Central memory CD8-positive, alpha-beta T cell (primary cell): ENCODE results near the gene TM4SF4.

ENCODE experiments used
- ATAC-seq: fragments of 150-1000 bp; cut with Tn5 transposase; replicated peaks from 2 replicates; pipeline ENCODE4 v1.10.0; 2022; ENCODE audit warnings: mild to moderate bottlenecking, moderate FRiP score, moderate number of reproducible peaks; ENCODE audit not compliant: poor library complexity, severe bottlenecking; ENCODE audit errors: extremely low read depth
- DNase-seq, 2 donors: peaks; one replicate each; pipeline ENCODE4 v3.0.0; 2021; ENCODE audit warnings: low spot score in 2 of 2
- H3K27ac Mint-ChIP-seq: one replicate; pipeline ENCODE4 v1.8.0; 2022; ENCODE audit warnings: low read depth, mild to moderate bottlenecking, moderate library complexity, mixed read lengths
- H3K27me3 Mint-ChIP-seq: one replicate; pipeline ENCODE4 v1.8.0; 2022; ENCODE audit warnings: mixed read lengths
- H3K36me3 Mint-ChIP-seq: one replicate; pipeline ENCODE4 v1.8.0; 2022; ENCODE audit warnings: mild to moderate bottlenecking, moderate library complexity, mixed read lengths; ENCODE audit not compliant: insufficient read depth
- H3K4me1 Mint-ChIP-seq: one replicate; pipeline ENCODE4 v1.8.0; 2022; ENCODE audit warnings: mixed read lengths
- H3K4me3 Mint-ChIP-seq: one replicate; pipeline ENCODE4 v1.8.0; 2022; ENCODE audit warnings: mild to moderate bottlenecking, moderate library complexity, mixed read lengths
- H3K9me3 Mint-ChIP-seq: one replicate; pipeline ENCODE4 v1.8.0; 2022; ENCODE audit warnings: mixed read lengths

Gene TM4SF4

DNA sequence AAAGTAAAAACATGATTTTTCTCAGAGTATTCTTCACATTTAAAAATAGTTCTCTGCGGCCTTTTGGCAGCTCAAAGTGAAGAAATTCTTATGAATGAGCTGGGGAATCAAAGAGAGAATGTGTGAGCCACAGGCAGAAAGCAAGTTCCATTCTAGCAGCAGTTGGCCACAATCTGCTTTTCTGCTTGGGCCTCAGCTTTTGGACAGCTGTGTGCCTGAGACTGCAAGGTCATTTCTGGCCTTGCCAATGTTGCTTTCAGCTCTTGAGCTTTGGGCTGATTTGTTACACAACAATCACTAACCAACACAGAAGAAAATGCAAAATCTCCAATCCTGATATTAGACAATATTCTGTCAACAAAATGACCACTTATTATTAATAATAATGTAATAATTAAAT lies 14.4 kb upstream of the TM4SF4 start:
- Mint-ChIP-seq H3K4me1 (no peaks in the 10 kb centered on the region), H3K36me3 (no peaks in the 10 kb centered on the region), H3K27me3 (peaks cover 57% of the 10 kb centered on the region), H3K9me3 (no peaks in the 10 kb centered on the region), H3K27ac (no peak overlapping the region), H3K4me3 (no peak overlapping the region)
- no peak for DNase-seq
- ATAC-seq = no peak

DNA sequence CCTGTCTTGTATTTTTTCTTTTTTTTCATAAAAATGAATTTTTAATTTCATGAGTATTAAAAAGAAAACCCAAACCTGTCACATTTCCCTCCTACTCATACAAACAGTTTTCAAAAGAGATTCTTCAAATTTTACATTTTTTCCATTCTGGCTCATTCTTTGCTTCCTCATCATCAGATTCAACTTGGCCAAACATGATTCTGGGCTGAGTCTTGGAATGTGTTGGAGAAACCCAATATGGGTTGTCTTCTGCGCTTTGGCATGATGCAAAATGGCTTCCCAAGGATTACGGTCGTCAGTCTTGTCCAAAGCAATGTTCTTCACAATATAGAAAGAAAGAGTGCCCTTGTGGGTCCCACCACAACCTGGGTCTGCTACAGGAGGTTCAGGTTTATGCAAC lies 12.4 kb upstream of the TM4SF4 start:
- DNase-seq = no peak
- Mint-ChIP-seq H3K27me3 (peaks cover 50% of the 10 kb centered on the region), H3K4me3 (no peak overlapping the region), H3K27ac (no peak overlapping the region), H3K4me1 (no peaks in the 10 kb centered on the region), H3K36me3 (no peaks in the 10 kb centered on the region), H3K9me3 (no peaks in the 10 kb centered on the region)
- ATAC-seq = no peak

DNA sequence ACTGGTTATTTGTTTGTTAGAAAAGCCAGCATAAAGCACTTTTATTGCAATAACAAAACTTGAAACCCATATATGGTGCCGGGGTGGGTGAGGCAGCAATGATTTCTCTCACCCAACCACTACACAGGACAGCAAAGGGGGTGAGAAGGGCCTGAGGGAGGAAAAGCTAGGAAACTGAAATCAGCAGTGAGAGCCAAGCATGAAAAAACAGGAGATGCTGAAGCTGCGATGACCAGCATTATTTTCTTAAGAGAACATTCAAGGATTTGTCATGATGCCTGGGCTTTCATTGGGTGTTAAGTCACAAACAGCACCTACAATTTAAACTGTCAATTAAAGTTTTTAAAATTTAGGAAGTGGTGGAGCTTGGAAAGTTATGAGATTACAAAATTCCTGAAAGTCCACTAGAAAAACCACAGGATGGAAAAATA lies 11.9 kb upstream of the TM4SF4 start:
- no peaks in the 10 kb centered on the region for H3K4me1 Mint-ChIP-seq
- no peak for ATAC-seq
- DNase-seq = no peak
- H3K36me3 Mint-ChIP-seq = no peaks in the 10 kb centered on the region
- H3K27me3 Mint-ChIP-seq = peaks cover 45% of the 10 kb centered on the region
- no peak overlapping the region for H3K27ac Mint-ChIP-seq
- H3K4me3 Mint-ChIP-seq = no peak overlapping the region
- no peaks in the 10 kb centered on the region for H3K9me3 Mint-ChIP-seq

DNA sequence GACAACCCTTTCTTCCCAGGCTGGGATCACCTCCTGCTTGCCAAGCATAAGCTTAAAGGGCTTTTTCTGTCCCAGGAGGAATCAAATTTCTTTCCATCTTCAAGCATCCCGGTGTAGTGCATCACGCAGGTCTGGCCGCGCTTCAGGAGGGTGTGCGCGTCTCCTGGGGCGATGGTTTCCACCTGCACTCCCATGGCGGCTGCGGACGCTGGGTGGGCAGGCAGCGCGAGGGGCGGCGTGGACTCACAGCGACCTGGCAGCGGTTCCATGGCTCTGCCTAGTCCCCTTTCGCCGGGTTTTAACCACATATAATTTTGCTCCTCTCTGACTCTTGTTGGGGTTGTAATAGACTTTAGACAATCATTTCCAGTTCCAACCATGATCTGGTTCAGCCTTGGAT lies 10.6 kb upstream of the TM4SF4 start:
- Mint-ChIP-seq H3K36me3 (no peaks in the 10 kb centered on the region), H3K4me3 (no peak overlapping the region), H3K4me1 (no peaks in the 10 kb centered on the region), H3K27ac (no peak overlapping the region), H3K27me3 (peaks cover 43% of the 10 kb centered on the region), H3K9me3 (no peaks in the 10 kb centered on the region)
- no peak for DNase-seq
- no peak for ATAC-seq

DNA sequence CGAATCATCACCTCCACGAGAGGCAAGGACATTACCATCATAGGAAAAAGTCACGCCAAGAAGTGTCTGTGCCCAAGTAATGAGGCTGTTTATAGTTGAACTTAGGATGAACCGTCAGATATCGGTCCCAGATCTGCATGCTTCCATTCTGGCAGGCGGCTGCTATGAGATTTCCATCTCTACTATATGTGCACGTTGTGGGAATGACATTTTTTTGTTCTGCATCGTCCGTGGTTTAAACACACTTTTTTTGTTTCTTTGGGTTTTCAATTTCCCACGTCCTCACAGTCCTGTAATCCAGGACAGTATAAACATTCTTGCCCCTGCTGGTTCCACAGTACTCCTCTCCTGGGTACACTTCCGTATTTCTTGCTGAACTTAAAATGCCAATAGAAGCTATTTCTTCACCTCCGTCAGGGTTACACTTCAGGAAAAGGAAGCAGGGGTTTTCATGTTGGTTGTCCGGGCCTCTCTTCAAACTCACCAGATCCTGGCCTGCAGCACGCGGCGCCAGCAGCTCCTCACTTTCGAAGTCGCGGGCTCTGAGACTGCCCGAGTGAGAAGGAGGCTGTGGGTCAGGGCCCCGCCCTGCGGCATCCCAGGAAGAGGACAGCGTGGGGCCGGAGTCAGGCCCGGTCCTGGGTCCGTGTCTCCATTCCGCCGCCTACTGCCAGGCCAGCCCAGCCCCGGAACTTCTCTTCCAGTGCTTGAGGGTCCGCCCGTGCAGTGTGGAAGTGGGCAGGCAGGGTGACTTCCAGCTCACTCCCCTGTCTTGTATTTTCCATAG lies 9.8 kb upstream of the TM4SF4 start:
- Mint-ChIP-seq H3K27me3 (peaks cover 43% of the 10 kb centered on the region), H3K27ac (no peak overlapping the region), H3K4me3 (no peak overlapping the region), H3K36me3 (no peaks in the 10 kb centered on the region), H3K9me3 (no peaks in the 10 kb centered on the region), H3K4me1 (no peaks in the 10 kb centered on the region)
- ATAC-seq (no peak), DNase-seq (no peak)

DNA sequence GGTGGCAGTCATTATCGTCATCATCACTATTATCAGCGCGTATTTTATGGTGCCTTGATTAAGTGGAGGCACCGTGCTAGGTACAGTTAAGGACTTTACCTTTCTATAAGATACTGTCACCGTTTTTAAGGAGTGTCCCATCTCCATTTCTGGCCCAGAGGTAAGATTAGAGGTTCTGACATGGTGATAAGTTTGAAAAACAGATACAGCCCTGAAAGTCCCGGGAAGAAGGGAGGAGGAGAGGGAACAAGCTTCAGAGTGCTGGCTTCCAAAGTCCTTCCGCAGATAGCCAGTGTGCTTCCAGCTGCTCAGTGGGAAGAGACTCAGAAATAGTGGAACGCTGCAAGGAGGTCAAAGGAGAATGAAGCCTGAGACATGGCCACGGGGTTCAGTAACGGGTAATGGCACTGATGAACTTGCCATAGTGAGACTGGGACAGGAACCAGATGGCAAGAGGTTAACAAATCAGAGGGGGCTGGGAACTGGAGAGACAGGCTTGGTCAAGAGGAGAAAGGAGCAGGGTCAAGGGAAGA lies 9.1 kb upstream of the TM4SF4 start:
- H3K4me3 Mint-ChIP-seq = no peak overlapping the region
- peaks cover 43% of the 10 kb centered on the region for H3K27me3 Mint-ChIP-seq
- no peak overlapping the region for H3K27ac Mint-ChIP-seq
- H3K4me1 Mint-ChIP-seq = no peaks in the 10 kb centered on the region
- ATAC-seq (no peak), DNase-seq (no peak)
- no peaks in the 10 kb centered on the region for H3K9me3 Mint-ChIP-seq
- no peaks in the 10 kb centered on the region for H3K36me3 Mint-ChIP-seq

DNA sequence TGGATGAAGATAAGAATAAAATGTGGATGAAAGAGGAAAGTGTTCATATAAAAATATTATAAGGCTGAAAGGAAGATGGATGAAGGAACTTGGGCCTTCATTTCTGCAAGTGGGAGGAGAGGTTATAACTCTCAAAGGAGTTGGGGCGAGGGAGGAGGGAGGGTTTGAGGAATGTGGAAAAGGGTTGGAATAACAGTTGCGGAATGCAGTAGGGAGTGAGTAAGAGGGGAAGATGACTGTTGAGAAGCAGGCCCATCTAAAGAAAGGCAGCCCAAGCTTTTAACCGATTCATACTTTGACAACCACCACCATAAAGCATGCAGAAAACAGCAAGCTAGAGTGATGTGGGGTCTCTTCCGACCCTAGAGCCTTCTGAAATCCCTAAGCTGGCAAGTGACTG lies 8.3 kb upstream of the TM4SF4 start:
- H3K9me3 Mint-ChIP-seq = no peaks in the 10 kb centered on the region
- no peak overlapping the region for H3K4me3 Mint-ChIP-seq
- H3K4me1 Mint-ChIP-seq = no peaks in the 10 kb centered on the region
- H3K36me3 Mint-ChIP-seq = no peaks in the 10 kb centered on the region
- DNase-seq (no peak), ATAC-seq (no peak)
- no peak overlapping the region for H3K27ac Mint-ChIP-seq
- peaks cover 39% of the 10 kb centered on the region for H3K27me3 Mint-ChIP-seq

DNA sequence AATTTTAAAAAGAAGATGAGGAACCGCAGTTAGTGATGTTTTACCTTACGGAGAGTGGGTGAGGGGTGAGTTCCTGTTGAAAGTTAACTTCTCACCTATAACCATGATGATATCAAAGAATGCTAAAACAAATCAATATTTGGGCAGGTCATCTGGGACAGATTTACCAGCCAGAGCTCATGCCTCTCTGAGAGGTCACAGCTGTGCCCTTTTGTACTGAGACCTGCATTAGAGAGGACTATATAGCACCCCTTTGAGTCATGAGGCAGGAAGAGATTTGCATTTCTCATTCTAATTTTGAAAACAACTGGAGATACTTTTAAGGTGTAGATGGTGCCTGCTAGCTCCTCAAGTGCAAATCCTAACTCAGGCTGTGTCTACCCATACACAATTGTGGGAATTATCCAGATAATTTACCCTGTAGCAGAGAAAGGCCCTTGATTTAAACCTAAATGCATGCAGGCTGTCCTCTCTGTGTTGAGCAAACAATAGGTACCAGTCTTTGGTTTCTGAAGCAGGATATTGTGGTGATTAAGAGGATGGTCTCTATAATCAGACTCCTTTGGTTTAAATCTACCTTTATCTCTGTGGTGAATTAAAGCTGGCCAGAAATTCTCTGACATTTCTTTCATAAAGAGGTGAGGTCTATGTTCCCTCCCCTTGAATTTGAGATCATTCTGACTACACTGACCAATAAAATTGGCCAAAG lies 5.8 kb upstream of the TM4SF4 start:
- no peak for DNase-seq
- no peaks in the 10 kb centered on the region for H3K9me3 Mint-ChIP-seq
- H3K27ac Mint-ChIP-seq = no peak overlapping the region
- no peaks in the 10 kb centered on the region for H3K4me1 Mint-ChIP-seq
- H3K27me3 Mint-ChIP-seq = peaks cover 25% of the 10 kb centered on the region
- H3K36me3 Mint-ChIP-seq = no peaks in the 10 kb centered on the region
- no peak overlapping the region for H3K4me3 Mint-ChIP-seq
- ATAC-seq = no peak

DNA sequence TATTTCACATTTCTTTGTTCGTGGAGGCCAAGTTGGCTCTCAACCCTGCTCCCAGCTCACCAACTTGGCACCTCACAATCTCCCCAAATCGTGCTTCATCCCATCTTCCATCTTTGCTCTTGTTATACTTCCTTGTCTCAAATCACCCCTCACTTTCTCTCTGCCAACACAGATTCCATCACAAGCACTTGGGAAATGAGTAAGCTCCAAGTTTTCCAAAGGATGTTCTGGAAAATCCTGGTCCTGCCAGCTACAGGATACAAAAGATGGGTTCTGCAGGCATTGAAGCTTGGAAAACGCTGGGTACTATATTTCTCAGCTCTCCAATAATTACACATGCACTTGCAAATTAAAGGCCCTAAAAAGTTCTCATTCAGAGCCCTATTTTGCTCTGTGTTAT lies 4.1 kb upstream of the TM4SF4 start:
- H3K4me3 Mint-ChIP-seq = no peak overlapping the region
- no peak overlapping the region for H3K27ac Mint-ChIP-seq
- H3K27me3 Mint-ChIP-seq = peaks cover 27% of the 10 kb centered on the region
- ATAC-seq = no peak
- DNase-seq = no peak
- H3K4me1 Mint-ChIP-seq = no peaks in the 10 kb centered on the region
- no peaks in the 10 kb centered on the region for H3K9me3 Mint-ChIP-seq
- no peaks in the 10 kb centered on the region for H3K36me3 Mint-ChIP-seq

DNA sequence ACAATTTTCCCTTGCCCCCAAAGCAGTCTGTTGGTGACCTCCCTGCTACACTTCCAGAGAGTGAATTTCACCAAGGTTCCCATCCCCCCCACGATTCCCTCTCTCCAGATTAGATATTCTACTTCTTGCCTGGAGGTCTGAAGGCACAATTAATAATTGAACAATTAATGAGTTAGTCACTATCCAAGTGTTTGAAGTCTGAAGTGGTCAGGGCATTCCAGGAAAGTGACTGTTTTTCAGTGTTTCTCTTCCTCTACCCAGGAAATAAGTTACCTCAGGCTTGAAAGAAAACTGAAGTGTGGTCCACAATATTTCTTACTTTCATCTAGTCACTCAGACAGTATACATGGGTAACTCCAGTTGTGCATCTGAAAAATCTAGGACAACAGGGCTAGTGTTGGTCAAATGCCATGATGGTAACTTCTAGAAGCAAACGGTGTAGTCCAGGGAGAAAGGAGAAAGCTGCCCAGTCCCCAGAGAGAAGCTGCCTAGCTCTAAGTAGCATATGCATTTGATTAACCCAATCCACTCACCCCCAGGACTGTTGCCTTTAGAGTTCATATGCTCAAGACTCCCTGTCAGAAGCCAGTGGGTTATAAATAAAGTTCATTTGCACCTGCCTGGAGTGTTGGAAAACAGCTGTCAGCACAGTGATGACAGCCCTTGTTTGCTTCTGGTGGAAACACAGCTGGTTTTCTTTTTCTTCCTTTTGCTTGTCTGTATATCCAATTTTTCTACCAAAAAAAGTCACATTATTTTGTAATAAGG lies 2.3 kb upstream of the TM4SF4 start:
- Mint-ChIP-seq H3K27ac (no peak overlapping the region), H3K4me1 (no peaks in the 10 kb centered on the region), H3K9me3 (no peaks in the 10 kb centered on the region), H3K36me3 (no peaks in the 10 kb centered on the region), H3K27me3 (peaks cover 41% of the 10 kb centered on the region), H3K4me3 (no peak overlapping the region)
- ATAC-seq (no peak), DNase-seq (no peak)

DNA sequence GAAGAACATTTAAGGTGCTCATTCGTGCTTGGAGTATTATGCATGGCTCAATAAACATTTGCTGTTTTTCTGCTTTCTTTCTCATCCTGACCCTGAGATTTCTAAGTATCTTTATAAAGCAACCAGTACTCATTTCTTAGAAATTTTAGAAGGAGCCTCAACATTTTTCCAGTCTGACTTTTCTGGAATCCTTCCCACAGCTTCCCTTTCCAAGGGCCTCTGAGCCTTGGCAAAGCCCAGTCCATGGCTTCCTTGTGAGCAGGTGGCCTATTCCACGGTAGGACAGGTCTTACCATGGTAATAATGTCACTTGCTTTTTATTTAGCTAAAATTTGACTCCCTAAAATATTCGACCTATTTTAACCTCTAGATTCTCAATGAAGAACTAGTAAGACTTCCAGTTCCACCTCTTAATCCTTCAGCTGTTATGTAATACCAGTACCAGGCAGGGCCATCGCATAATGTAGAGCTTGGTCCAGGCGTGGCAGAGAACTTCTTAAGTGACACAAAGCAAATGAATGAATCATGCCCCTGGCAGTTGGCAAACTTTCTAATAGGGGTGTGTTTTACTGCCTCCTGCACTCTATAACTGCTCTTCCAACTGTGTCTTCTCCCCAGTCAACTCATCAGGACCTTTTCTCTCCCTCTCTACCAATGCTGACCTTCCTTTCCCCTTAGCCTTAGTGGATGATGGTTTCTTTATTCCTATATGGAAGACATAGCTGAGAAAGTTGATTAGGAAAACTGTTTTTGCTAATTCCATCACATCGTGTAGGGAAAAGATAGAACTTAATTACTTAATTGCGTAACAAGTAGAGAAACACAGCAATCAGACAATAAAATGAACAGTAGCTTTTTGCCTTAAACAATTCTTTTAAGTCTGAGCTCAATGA lies 894 bp upstream of the TM4SF4 start:
- H3K27ac Mint-ChIP-seq = no peak overlapping the region
- DNase-seq = no peak
- H3K4me1 Mint-ChIP-seq = no peaks in the 10 kb centered on the region
- H3K4me3 Mint-ChIP-seq = no peak overlapping the region
- no peak for ATAC-seq
- no peaks in the 10 kb centered on the region for H3K9me3 Mint-ChIP-seq
- peaks cover 42% of the 10 kb centered on the region for H3K27me3 Mint-ChIP-seq
- H3K36me3 Mint-ChIP-seq = no peaks in the 10 kb centered on the region
